H9 (cell line): Measurements from ENCODE around the gene GRIN2A. TPM values are rescaled to one million over a fixed set of nuclear protein-coding genes. Genes with fewer than 3 reads are reported as not detected.

Experiments used
- DNase-seq: peaks from one replicate; pipeline ENCODE4 v3.0.0-alpha.2; 2017
- H2AFZ ChIP-seq: one replicate; pipeline ENCODE4 v1.6.1; 2013; ENCODE audit warnings: mild to moderate bottlenecking, low read length, control low read depth, moderate library complexity
- H2AK5ac ChIP-seq: 2 replicates; pipeline ENCODE4 v1.6.1; 2013; ENCODE audit warnings: low read length, control low read depth, mixed read lengths; ENCODE audit not compliant: insufficient read length
- H2BK120ac ChIP-seq: one replicate; pipeline ENCODE4 v1.6.1; 2013; ENCODE audit warnings: low read depth, mild to moderate bottlenecking, low read length, control low read depth, inconsistent platforms; ENCODE audit not compliant: poor library complexity, severe bottlenecking
- H2BK12ac ChIP-seq: 2 replicates; pipeline ENCODE4 v1.6.1; 2013; ENCODE audit warnings: low read length, control low read depth, mixed read lengths, low read depth; ENCODE audit not compliant: insufficient read length
- H2BK15ac ChIP-seq: 2 replicates; pipeline ENCODE4 v1.6.1; 2013; ENCODE audit warnings: low read depth, low read length, control low read depth
- H2BK20ac ChIP-seq: one replicate; pipeline ENCODE4 v1.6.1; 2013; ENCODE audit warnings: low read depth, mild to moderate bottlenecking, low read length, control low read depth, inconsistent platforms; ENCODE audit not compliant: poor library complexity, severe bottlenecking
- H2BK5ac ChIP-seq: 2 replicates; pipeline ENCODE4 v1.6.1; 2013; ENCODE audit warnings: low read length, control low read depth, mixed read lengths; ENCODE audit not compliant: insufficient read length
- H3K14ac ChIP-seq: 2 replicates; pipeline ENCODE4 v1.6.1; 2013; ENCODE audit warnings: low read length, control low read depth; ENCODE audit not compliant: insufficient read depth
- H3K18ac ChIP-seq: 2 replicates; pipeline ENCODE4 v1.6.1; 2013; ENCODE audit warnings: low read depth, mild to moderate bottlenecking, mixed read lengths, low read length, control low read depth; ENCODE audit not compliant: insufficient read length
- H3K23ac ChIP-seq: 2 replicates; pipeline ENCODE4 v1.6.1; 2013; ENCODE audit warnings: low read length, control low read depth, mixed read lengths, low read depth; ENCODE audit not compliant: insufficient read length
- H3K23me2 ChIP-seq: 2 replicates; pipeline ENCODE4 v1.6.1; 2013; ENCODE audit warnings: low read depth, mild to moderate bottlenecking, mixed read lengths, low read length, control low read depth; ENCODE audit not compliant: insufficient read length, poor library complexity, severe bottlenecking
- H3K27ac ChIP-seq: 2 replicates; pipeline ENCODE4 v1.5.1; 2013; ENCODE audit warnings: low read length, control low read depth, mixed read lengths, low read depth; ENCODE audit not compliant: insufficient read length
- H3K27me3 ChIP-seq: 2 replicates; pipeline ENCODE4 v1.6.1; 2013; ENCODE audit warnings: low read length, control low read depth, inconsistent platforms; ENCODE audit not compliant: insufficient read depth
- H3K4ac ChIP-seq: 2 replicates; pipeline ENCODE4 v1.6.1; 2013; ENCODE audit warnings: low read depth, mild to moderate bottlenecking, control low read depth, inconsistent platforms, low read length, moderate library complexity
- H3K4me1 ChIP-seq: 2 replicates; pipeline ENCODE4 v1.6.1; 2013; ENCODE audit warnings: low read length, control low read depth, inconsistent platforms; ENCODE audit not compliant: insufficient read depth
- H3K4me2 ChIP-seq: 2 replicates; pipeline ENCODE4 v1.6.1; 2013; ENCODE audit warnings: low read length, control low read depth, mixed read lengths; ENCODE audit not compliant: insufficient read length, insufficient read depth
- H3K56ac ChIP-seq: 2 replicates; pipeline ENCODE4 v1.6.1; 2013; ENCODE audit warnings: low read depth, mild to moderate bottlenecking, mixed read lengths, low read length, control low read depth; ENCODE audit not compliant: insufficient read length
- H3K79me1 ChIP-seq: 2 replicates; pipeline ENCODE4 v1.6.1; 2013; ENCODE audit warnings: low read depth, mild to moderate bottlenecking, moderate library complexity, low read length, control low read depth, inconsistent platforms; ENCODE audit not compliant: insufficient read depth, poor library complexity, severe bottlenecking
- H3K79me2 ChIP-seq: 2 replicates; pipeline ENCODE4 v1.6.1; 2013; ENCODE audit warnings: low read length, control low read depth, inconsistent platforms; ENCODE audit not compliant: insufficient read depth
- H3K9ac ChIP-seq: 2 replicates; pipeline ENCODE4 v1.6.1; 2013; ENCODE audit warnings: low read length, control low read depth, mixed read lengths; ENCODE audit not compliant: insufficient read length; ENCODE audit errors: extremely low read depth
- H3K9me3 ChIP-seq: one replicate; pipeline ENCODE4 v1.6.1; 2013; ENCODE audit warnings: low read depth, low read length, inconsistent platforms; ENCODE audit not compliant: control insufficient read depth
- H3T11ph ChIP-seq: one replicate; pipeline ENCODE4 v1.6.1; 2013; ENCODE audit warnings: mild to moderate bottlenecking, low read length, control low read depth, inconsistent platforms
- H4K20me1 ChIP-seq: one replicate; pipeline ENCODE4 v1.6.1; 2013; ENCODE audit not compliant: control insufficient read depth, insufficient read length, insufficient read depth
- H4K5ac ChIP-seq: 2 replicates; pipeline ENCODE4 v1.6.1; 2013; ENCODE audit warnings: low read depth, mild to moderate bottlenecking, mixed read lengths, low read length, control low read depth; ENCODE audit not compliant: insufficient read length
- H4K8ac ChIP-seq: replicated peaks from 2 replicates; pipeline ENCODE4 v1.6.1; 2013; ENCODE audit warnings: low read length, control low read depth, mixed read lengths, low read depth; ENCODE audit not compliant: insufficient read length
- H4K91ac ChIP-seq: 2 replicates; pipeline ENCODE4 v1.6.1; 2013; ENCODE audit warnings: low read depth, mild to moderate bottlenecking, moderate library complexity, mixed read lengths, low read length, control low read depth; ENCODE audit not compliant: insufficient read length
- H3K27ac Mint-ChIP-seq, 3 experiments: 2 replicates in 2 of 3; 3 replicates in 1 of 3; pipeline ENCODE4 v1.8.0; 2020 to 2021; ENCODE audit warnings: mixed read lengths in 3 of 3, mild to moderate bottlenecking in 1 of 3, moderate library complexity in 1 of 3
- H3K27me3 Mint-ChIP-seq: 2 replicates; pipeline ENCODE4 v1.8.0; 2021; ENCODE audit warnings: low read depth, mild to moderate bottlenecking, moderate library complexity, mixed read lengths
- H3K36me3 Mint-ChIP-seq, 3 experiments: 2 replicates in 2 of 3; 3 replicates in 1 of 3; pipeline ENCODE4 v1.8.0; 2020 to 2021; ENCODE audit warnings: low read depth in 3 of 3, mixed read lengths in 3 of 3; ENCODE audit not compliant: insufficient read depth in 1 of 3
- H3K4me1 Mint-ChIP-seq, 2 experiments: 2 replicates each; pipeline ENCODE4 v1.8.0; 2020; ENCODE audit warnings: mixed read lengths in 2 of 2
- H3K4me3 Mint-ChIP-seq, 2 experiments: 2 replicates in 1 of 2; 3 replicates in 1 of 2; pipeline ENCODE4 v1.8.0; 2020 to 2021; ENCODE audit warnings: mild to moderate bottlenecking in 2 of 2, mixed read lengths in 2 of 2, moderate library complexity in 1 of 2
- H3K9me3 Mint-ChIP-seq, 2 experiments: 2 replicates in 1 of 2; 3 replicates in 1 of 2; pipeline ENCODE4 v1.8.0; 2020; ENCODE audit warnings: mild to moderate bottlenecking in 2 of 2, mixed read lengths in 2 of 2, moderate library complexity in 1 of 2
- WGBS: extraction: QIAGEN DNeasy Blood & Tissue Kit; methylation state at CpG from one replicate; pipeline ENCODE4 v1.1.7; 2013; ENCODE audit warnings: missing lambda C conversion rate, low lambda C conversion rate, mixed read lengths; ENCODE audit not compliant: insufficient read length; ENCODE audit errors: extremely low coverage; 5-methylcytosine and 5-hydroxymethylcytosine counted together
- total RNA-seq: library from RNA; stranded (reverse); gene quantifications from 2 replicates; pipeline ENCODE4 v1.2.1, GENCODE V29; 2021
- TF ChIP-seq, protein P1 (sequence below): fragments of 200-600 bp; sonication (generic); conservative IDR thresholded peaks from 3 replicates; pipeline ENCODE4 v1.8.0; 2021; ENCODE audit warnings: antibody characterized with exemption, mild to moderate bottlenecking

Gene GRIN2A
- total RNA-seq, 1 experiment from 2014 or later: 1.5 TPM

DNA sequence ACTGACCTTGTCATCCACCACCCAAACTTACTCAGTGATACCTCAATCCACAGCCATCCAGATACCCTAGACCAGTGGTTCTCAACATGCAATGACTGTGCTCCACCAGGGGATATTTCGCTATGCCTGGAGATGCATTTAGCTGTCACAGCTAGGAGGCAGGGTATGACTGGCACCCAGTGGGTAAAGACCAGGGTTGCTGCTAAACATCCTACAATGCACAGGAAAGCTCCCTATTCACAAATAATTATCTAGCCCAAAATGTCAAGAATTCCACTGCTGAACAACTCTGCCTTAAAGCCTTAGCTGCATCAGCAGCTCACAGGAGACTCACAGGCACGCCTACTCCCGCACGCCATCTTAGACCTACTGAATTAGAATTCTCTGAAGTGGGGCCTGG, 212.6 kb downstream of the GRIN2A start:
- no peaks in the 10 kb centered on the region for H3K23me2 ChIP-seq
- no peak overlapping the region for H3K4ac ChIP-seq
- H2BK5ac ChIP-seq: no peak overlapping the region
- no peak overlapping the region for H2BK12ac ChIP-seq
- no peak overlapping the region for H4K91ac ChIP-seq
- no peak overlapping the region for H2BK120ac ChIP-seq
- H2BK20ac ChIP-seq: no peak overlapping the region
- no peak overlapping the region for H3K14ac ChIP-seq
- no peak overlapping the region for H2AK5ac ChIP-seq
- no peak overlapping the region for H3K18ac ChIP-seq
- H3K9me3 Mint-ChIP-seq: peaks cover 13 to 17% of the 10 kb centered on the region in 2 experiments
- no peak overlapping the region for H3K27ac Mint-ChIP-seq
- no peak overlapping the region for H2AFZ ChIP-seq
- peaks cover 2 to 18% (median 11%) of the 10 kb centered on the region in 3 experiments; a peak in 5 of 7 replicates for H3K36me3 Mint-ChIP-seq
- TF ChIP-seq, protein P1, sequence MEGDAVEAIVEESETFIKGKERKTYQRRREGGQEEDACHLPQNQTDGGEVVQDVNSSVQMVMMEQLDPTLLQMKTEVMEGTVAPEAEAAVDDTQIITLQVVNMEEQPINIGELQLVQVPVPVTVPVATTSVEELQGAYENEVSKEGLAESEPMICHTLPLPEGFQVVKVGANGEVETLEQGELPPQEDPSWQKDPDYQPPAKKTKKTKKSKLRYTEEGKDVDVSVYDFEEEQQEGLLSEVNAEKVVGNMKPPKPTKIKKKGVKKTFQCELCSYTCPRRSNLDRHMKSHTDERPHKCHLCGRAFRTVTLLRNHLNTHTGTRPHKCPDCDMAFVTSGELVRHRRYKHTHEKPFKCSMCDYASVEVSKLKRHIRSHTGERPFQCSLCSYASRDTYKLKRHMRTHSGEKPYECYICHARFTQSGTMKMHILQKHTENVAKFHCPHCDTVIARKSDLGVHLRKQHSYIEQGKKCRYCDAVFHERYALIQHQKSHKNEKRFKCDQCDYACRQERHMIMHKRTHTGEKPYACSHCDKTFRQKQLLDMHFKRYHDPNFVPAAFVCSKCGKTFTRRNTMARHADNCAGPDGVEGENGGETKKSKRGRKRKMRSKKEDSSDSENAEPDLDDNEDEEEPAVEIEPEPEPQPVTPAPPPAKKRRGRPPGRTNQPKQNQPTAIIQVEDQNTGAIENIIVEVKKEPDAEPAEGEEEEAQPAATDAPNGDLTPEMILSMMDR: peak; percentile 38; the same call in 2 of the 3 replicates
- no peak overlapping the region for H3K56ac ChIP-seq
- H3K23ac ChIP-seq: no peak overlapping the region
- H3K4me3 Mint-ChIP-seq: no peak overlapping the region
- no peak overlapping the region for H4K5ac ChIP-seq
- peaks cover 40% of the 10 kb centered on the region for H3K27me3 Mint-ChIP-seq
- H3K79me1 ChIP-seq: no peaks in the 10 kb centered on the region
- H2BK15ac ChIP-seq: no peak overlapping the region
- no peaks in the 10 kb centered on the region for H3K9me3 ChIP-seq
- H4K20me1 ChIP-seq: no peaks in the 10 kb centered on the region
- H3K27ac ChIP-seq: no peak overlapping the region
- WGBS: no CpG with 5 or more reads among the region's 4 CpGs
- DNase-seq: no peak
- H4K8ac ChIP-seq: no peak overlapping the region
- peaks cover 10% of the 10 kb centered on the region for H3K4me1 ChIP-seq
- peaks cover 8% of the 10 kb centered on the region; the same call in 1 of the 2 replicates for H3K27me3 ChIP-seq
- peaks cover 34 to 37% of the 10 kb centered on the region in 2 experiments for H3K4me1 Mint-ChIP-seq
- no peaks in the 10 kb centered on the region; the same call in 1 of the 2 replicates for H3K79me2 ChIP-seq
- no peak overlapping the region for H3K4me2 ChIP-seq
- H3T11ph ChIP-seq: no peak overlapping the region
- H3K9ac ChIP-seq: no peak overlapping the region
